Hepatocyte (in vitro differentiated cells): ENCODE results near the gene MYRIP.

Experiments used
- EZH2 ChIP-seq: fragments of 200-600 bp; sonication (generic); IDR thresholded peaks from 2 replicates; pipeline ENCODE4 v1.6.1; 2016; ENCODE audit warnings: antibody characterized with exemption, mild to moderate bottlenecking, borderline replicate concordance
- TF ChIP-seq, protein P1 (sequence below): fragments of 200-600 bp; sonication (generic); IDR thresholded peaks from 2 replicates; pipeline ENCODE4 v1.5.1; 2016; ENCODE audit warnings: antibody characterized with exemption, mild to moderate bottlenecking; ENCODE audit not compliant: poor library complexity

DNA sequence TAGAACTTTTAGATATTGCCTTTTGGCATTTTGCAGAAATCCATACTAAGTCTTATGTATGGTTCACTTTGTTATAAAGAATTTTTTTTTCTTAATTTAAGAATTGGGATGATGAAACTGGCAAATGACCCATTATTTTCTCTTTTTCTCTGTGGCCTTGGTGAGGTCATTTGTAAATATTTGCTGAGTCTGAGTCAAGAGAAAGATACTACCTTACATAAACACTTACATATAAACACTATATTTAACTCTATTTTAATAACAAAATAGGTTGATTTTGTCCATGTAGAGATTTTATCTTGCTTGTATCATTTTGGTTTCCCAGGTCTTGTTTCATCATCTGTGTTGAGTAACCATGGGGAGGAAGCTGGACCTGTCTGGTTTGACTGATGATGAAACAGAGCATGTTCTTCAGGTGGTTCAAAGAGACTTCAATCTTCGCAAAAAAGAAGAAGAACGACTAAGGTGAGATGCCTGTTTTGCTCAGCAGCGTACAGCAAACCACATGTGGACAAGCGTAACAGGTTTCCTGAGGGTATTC is 91.1 kb downstream of the MYRIP start:
- TF ChIP-seq, protein P1, sequence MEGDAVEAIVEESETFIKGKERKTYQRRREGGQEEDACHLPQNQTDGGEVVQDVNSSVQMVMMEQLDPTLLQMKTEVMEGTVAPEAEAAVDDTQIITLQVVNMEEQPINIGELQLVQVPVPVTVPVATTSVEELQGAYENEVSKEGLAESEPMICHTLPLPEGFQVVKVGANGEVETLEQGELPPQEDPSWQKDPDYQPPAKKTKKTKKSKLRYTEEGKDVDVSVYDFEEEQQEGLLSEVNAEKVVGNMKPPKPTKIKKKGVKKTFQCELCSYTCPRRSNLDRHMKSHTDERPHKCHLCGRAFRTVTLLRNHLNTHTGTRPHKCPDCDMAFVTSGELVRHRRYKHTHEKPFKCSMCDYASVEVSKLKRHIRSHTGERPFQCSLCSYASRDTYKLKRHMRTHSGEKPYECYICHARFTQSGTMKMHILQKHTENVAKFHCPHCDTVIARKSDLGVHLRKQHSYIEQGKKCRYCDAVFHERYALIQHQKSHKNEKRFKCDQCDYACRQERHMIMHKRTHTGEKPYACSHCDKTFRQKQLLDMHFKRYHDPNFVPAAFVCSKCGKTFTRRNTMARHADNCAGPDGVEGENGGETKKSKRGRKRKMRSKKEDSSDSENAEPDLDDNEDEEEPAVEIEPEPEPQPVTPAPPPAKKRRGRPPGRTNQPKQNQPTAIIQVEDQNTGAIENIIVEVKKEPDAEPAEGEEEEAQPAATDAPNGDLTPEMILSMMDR = no peak
- no peak for TF ChIP-seq EZH2
